HG03175 (cell line): Measurements from ENCODE around the gene EFNA5.
A peak's percentile ranks its signal among the peaks of the same experiment; 100 is the strongest.

ENCODE experiments used
- ATAC-seq: cut with Tn5 transposase; IDR thresholded peaks from one replicate; pipeline ENCODE4 v1.9.1; 2021; ENCODE audit warnings: mild to moderate bottlenecking, moderate library complexity; ENCODE audit not compliant: unreplicated experiment

EFNA5 gene

DNA sequence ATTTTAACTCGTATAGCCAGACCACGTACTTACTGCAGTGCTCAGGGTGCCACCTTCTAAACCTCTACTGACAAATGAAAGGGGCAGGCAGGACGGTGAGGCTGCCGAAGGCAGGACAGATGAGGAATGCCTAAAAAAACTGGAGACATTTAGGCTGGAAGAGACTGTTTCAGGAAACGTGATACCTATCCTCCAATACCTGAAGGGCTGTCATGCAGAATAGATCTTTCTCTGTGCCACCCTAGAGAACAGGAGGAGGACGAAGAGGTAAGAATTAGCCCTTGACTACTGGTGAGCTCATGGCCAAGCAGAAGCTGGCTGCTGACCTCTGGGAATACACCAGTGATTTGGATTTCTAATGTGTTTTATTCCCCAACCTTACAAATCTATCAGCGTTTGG, 139.4 kb downstream of the EFNA5 start:
- ATAC-seq = no peak

DNA sequence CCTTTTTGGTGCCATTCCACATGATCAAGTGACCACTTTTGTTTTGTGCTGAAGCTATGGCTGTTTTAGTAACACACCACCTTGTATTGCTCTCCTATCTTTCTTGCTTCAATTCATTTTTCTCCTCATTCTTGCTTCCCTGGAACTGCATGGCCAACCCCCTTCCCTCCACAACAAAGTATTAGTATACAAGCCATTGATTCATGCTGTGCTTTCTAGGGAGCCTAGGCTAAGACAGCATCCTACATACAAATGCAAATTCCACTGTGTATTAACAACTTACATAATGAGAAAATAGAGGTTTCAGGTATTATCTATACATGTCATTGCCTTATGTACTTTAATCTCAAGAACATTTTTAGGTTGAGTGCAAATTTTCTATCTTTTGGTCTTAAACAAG, 141.1 kb downstream of the EFNA5 start:
- ATAC-seq = no peak

DNA sequence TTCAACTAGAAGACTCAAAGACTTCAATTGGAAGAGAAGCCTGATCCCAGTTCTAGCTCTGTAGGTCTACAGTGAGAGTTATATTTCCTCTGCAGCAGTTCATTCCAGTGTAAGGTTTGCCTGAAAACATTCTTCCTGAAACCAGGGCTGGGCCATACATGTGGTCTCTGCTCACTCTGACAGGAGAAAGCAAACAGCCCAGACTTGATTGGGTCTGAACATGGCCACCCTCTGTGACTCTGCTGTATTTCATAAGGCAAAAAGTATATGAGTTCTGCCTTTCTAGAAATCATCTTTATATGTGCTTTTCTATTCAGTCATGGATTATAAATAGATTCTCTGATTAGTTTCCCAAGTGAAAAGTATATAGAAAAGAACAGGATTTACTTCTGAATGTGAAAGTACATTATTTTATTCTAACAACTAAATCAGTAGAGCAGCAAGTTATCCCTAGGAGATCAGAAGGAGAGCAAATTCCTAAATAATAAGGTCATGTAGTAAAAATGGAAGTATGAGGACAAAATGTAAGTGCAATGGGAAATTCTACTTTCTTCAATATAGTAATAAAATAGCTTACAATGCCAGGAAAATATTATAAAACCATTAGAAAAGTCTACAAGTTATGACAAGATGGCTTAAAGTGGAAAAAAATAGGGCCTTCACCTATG, 144.3 kb downstream of the EFNA5 start:
- ATAC-seq = no peak

DNA sequence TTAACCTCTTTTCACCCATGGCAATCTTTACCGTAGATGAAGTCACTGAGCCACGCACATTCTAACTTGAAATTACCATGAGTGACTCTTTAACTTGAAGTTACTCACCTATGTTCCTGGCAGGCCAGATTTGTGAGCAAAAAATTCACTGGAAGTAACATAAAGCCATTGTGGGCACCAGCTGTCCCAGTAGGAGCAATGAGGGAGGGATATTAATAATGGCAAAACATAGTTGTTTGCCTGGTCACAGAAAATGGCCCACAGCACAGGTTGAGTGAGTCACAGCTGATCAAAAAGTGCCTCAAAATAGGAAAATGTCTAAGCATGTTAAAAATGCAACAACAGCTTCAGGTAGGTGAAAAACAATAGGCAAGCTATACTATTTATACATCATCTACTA, 146.6 kb downstream of the EFNA5 start:
- no peak for ATAC-seq

DNA sequence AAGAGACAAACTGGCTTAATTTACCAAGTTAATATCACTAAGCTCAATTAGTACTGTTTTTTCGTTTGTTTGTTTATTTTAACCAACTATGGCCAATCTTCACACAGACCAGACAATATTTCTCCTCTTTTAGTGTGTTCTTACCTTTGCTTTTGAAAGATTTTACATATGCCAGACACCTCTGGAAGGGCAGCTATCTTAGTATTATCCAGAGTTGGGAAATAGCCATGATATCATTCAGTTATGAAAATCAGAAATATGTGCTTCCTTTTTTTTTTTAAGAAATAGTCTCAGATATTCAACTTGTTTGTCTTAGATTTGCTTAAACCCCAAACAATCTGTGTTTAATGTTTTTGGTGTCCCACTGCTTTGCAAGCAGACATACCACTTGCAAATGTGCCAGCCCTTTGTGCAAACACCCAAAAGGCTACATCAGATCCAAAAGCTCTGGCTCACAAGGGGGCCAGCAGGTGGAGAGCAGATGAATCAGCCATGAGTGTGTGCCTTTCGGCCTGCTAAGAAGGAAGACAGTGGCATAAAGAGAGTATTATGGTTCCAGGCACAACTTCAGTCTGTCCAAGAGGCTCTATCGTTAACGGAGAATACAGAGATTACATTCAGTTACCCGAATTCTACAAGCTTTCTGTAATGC, 147.6 kb downstream of the EFNA5 start:
- ATAC-seq = no peak

DNA sequence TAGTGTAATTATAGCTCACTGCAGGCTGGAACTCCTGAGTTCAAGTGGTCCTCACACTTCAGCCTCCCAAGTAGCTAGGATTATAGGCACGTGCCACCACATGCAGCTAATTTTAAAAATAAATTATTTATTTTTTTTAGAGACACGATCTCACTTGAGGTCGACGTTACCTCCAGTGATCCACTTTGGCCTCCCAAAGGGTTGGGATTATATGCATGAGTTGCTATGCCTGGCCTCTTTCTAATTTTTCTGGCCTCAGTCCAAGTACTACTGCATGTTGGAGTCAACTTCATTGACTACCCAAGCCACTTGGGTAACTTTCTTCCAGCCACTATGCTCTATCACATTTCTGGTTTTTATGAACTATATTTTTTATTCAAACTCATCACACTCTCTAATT, 148.3 kb downstream of the EFNA5 start:
- no peak for ATAC-seq

DNA sequence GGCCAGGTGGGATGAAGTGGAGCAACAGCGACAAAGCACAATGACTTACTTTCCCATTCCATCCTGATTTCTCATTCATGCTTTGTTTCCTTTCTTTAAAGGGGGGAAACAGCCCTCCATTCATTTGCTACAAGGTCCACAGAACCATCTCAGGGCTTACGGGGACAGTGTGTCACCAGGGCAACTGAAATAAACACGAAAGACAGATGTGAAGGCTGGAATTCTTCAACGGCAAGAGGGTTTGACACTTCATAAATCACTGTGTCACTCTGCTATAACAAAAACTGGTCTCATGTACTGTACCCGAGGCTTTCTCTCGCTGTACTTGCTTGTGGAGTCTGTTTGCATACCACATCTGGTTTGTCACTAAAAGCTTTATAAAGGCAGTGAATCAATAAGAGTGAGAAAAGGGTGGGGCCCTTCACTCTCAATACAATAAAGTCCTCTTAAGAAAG, 150.8 kb downstream of the EFNA5 start:
- ATAC-seq = peak; percentile 62

DNA sequence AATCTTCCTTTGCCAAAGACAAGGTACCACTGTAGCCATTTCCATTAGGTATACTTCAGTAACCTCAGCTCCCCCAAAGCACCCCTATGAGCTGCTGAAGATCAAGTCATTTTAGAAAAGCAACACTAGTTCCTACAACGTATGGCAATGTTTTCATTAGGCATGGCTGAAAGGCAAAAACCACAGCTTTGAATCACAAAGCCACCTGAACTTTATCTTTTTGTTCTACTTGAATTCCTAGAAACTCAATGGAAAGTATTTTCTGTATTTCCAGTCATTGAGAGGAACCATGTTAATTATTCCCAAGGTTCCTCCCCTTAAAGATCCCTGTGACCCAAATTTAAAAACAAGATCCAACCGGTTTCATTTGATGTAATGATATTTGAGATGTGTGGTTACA, 152.1 kb downstream of the EFNA5 start:
- no peak for ATAC-seq

DNA sequence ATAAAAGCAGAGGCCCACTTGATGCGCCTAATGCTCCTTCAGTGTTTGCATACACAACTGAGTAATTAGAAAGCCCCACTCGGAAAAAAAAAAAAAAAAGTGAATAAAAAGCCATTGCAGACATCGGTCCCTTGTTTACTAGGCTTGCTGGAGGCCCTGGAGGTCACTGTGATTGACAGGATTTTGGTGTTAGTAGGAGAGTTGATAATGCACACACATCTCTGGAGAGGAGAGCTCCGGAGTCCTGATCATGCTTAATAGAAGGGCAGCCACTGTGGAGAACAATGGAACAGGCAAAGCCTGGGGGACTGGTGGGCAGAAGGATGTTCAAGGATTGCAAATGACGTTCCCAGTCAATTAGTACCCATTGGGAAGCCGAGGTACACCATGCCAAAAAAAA, 152.5 kb downstream of the EFNA5 start:
- ATAC-seq = no peak

DNA sequence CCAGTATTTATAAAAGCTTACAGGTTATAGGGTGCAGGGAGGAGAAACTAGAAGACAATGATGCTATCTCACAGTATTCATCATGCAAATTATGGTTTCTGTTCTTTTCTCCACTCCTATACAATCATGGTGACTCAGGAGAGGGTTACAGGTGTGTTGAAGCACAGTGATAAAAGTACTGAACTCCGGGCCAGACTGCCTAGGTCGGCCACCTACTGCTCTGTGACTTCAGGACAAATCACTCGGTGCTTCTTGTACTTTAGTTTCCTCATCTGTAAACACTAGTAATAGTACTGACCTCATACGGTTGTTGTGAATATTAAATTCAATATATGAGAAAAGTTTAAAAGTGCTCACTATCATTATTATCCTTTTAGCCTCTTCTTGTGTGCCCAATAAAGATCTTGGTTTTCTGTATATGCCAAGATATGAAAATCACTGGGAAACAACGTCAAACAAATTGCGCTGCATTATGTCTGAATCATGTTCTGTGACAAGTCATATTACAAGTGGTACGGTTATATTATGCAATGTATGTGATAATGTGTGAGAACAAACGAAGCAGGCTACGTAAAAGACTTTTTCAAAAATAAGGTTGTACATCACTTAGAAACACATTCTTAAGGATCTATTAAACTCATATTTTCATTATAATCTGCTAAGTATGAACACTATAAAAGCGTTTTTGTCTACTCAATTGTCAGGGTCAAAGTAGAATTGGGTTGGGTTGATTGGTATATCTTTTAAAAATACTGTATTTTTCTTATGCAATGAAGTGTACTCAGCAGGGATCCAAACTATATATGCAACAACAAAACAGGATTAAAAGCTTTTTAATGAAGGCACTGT, 153.3 kb downstream of the EFNA5 start:
- no peak for ATAC-seq

DNA sequence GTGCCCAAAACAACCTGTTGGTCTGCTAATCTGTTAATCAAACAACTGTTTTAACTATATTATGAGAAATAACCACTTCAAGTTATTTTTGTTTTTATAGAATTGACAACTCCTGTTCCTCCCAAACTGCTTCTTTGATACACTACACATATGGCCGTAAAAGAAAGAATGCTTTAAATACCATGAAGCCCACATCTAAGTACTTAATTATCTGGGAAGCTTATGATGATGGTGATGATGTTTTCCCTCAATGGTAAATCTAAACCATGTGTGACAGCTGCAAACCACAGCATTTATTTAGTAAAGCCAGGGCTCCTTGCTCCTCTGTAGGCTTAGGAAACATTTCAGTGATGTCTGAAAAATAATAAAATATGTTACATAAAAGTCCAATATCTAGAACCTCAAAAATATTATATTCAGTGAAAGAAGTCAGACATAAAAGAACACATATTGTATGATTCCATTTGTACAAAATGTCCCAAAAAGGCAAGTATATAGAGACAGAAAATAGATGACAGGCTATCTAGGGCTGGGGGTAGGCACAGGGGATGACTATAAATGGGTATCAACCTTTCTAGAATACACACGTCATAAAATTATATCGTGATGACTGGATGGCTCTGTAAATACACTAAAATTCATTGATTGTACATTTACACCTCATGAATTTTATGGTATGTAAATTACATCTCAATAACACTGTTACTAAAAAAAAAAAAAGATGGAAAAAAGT, 154.1 kb downstream of the EFNA5 start:
- ATAC-seq = no peak

DNA sequence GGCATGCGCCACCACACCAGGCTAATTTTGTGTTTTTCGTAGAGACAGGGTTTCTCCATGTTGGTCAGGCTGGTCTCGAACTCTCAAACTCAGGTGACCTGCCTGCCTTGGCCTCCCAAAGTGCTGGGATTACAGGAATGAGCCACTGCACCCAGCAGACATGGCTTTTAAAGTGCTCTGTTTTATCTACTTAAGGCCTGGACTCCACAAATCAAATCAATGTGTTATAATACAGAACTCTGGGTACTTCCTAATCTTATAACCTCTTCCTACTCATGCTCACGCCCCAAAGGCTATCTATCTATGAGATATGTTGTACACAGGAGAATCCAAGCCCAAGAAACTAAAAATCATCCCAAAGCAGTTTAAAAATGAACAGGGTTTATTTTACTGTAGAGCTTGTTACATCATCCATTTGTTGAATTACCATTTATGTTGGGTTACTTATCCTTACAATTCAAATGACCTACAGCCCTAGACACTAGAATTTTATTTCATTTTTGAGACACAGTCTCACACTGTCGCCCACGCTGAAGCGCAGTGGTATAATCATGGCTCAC, 155.1 kb downstream of the EFNA5 start:
- ATAC-seq = no peak

DNA sequence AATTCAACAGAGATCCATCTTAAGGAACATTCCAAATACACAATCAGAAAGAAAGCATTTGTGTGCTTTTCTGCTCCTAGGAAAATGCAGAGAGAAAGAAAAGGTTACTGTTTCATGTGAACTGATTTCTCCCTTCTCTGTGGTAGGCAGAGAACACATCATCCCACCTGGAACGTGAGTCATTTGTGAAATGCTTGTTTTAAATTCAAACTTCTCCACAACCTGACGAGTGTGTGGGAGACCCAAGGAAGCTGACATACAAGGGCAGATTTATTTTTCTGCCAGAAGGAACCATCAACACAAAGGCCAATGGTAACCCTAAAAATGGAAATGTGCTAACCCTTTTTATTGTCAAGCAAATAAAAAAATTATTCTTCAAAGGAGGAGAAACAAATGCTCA, 156.4 kb downstream of the EFNA5 start:
- no peak for ATAC-seq

DNA sequence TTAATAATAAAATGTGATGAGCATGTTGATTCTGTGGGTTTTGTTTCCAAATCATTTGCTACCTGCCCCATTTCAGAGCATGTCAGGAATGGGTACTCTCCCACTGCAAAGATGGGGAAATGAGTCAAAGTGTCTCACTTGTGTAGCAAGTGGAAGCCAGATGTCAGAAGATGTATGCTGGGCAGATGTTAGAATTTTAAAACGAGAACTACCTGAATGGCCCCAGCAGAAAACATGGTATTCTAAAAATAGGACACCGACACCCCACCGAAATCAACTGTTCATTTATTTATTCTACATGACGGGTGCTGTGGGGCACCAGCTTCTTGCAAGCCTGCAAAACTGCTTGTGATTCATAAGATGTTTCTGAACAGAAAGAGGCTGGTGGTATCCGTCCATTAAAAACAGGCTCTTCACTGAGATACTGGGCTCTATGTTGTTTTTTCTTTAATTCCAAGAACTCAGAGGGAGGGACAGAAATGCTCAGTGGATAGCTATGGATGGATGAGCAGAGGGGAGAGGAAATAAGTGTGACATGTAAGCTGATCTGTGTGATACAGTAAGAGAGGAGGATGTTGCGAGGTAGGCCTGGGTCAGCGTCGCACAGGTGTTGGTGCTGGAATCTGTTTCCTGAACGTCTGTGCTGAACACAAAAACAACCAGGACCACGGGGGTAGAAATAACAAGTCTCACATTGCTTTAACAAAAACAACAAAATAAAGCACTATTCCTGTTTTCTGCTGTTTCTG, 157.2 kb downstream of the EFNA5 start:
- ATAC-seq = peak; percentile 47

DNA sequence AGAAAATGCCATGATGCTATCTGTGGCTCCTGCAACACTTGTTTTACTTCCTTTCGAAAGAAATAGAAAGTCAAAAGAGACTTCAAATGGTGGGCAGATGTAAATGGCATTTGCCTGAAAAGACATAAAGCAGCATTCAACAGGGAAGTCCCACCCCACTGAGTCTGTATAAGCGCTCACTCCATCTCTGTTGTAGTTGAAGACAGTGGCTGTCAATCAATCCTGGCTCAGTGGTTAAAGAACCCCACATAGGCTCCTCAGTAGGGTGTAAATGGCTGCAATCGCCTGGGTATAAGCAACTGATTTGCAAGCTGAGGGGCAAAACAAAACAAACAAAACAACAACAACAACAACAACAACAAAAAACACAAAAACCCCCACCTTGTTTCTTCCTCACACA, 158.7 kb downstream of the EFNA5 start:
- no peak for ATAC-seq

DNA sequence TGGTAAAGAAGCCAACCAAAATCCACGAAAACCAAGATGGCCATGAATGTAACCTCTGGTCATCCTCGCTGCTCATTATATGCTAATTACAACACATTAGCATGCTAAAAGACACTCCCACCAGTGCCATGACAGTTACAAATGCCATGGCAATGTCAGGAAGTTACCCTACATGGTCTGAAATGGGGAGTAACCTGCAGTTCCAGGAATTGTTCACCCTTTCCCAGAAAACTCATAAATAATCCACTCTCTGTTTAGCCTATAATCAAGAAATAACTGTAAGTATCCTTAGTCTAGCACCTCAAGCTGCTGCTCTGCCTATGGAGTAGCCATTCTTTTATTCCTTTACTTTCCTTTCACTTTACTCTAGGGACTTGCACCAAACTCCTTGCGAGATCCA, 160.6 kb downstream of the EFNA5 start:
- ATAC-seq = no peak

DNA sequence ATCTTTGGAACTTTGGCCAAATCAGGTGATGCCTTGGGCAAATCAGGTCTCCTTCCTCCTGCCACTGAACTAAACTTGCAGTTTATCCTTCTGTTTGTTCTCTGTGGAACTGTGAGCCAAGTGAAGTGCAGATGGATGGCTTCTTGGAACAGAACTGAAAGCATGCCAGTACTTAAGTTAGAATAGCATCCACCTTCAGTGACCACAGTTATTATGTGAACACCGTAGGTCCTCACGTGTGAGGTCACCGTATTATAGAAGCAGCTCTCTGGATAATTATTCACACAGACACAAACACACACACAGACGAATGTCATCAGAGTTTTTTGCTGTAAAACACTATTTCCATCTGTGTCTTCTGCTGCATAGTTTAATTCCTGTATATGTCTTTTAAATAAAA, 162.6 kb downstream of the EFNA5 start:
- no peak for ATAC-seq

DNA sequence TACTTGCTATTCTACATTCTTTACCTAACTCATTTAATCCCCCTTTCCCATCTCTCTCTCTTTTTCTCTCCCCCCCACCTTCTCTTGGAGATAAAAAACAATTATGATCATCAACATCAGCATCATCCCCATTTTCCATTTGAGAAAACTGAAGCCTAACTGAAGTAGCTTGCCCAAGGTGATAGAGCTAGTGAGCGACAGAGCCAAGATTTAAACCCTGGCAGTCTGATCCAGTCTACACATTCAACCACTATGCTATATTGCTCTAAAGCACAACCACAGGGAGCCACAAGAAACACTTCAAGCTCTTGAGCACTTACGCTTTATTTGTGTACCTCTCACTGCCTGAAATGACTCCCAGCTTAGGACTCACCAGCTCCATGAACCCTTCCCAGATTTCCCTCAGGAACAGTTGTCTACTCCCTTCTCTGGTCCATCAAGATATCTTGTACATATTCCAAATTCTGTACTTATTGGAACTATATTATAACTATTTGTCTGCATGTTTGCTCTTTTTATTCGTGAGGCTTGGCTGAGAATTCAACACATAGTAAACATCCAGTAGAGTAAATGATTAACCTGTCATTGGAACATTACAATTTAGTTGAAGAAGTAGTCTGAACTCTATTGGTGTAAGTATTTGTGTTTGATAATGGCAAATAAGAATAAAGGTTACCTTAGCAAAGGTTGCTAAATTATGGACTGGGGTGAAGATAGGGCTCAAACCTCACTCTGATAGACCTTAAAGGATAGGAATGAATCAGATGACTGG, 164.8 kb downstream of the EFNA5 start:
- ATAC-seq = no peak

DNA sequence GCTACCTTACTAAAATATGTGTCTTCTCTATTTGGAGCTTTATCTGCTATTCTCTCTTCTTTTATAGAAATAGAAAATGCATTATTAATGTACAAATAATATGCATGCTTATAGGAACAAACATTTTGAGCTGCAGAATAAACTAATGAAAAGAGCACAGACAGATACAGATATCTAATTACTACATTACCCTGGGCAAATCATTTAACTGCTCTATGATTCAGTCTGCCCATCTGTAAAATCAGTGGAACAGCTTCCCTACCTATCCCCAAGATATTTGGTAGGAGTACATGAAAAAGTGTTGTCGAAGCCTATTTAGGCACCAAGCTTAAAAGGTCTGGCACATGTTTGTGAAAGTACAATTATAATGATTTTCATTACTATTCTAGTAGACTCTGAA, 166.3 kb downstream of the EFNA5 start:
- ATAC-seq = no peak

DNA sequence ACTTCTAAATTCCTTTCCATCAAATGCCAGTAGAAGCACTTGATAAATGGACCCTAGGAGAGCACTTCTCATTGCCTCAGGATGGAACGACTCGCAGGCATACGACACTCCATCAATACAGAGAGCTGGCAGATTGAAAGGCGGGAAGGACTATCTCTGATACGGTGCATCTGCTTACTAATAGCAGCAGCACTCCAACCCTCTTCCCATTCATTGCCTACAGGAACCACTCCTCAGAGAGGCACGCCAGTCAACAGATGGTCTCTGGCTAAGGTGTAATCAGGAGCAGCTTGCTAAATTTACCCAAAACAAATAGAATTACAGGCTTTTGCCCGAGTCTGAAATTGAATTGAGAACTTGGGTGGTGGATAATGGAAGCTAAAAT, 168.1 kb downstream of the EFNA5 start:
- ATAC-seq = no peak
